SJCRH30 (cell line): ENCODE results near the gene FXYD3. TPM values are rescaled to one million over a fixed set of nuclear protein-coding genes. Genes with fewer than 3 reads are reported as not detected.

ENCODE experiments used
- DNase-seq, 2 experiments: peaks; one replicate each; pipeline ENCODE4 v3.0.0-alpha.2; 2015 to 2020
- H3K27ac ChIP-seq: fragments of 250-450 bp; sonication (Bioruptor Pico); 2 replicates; pipeline ENCODE4 v1.5.1; 2020; ENCODE audit warnings: mild to moderate bottlenecking, moderate library complexity
- H3K27me3 ChIP-seq: fragments of 250-450 bp; sonication (Bioruptor Pico); 2 replicates; pipeline ENCODE4 v1.5.1; 2020; ENCODE audit warnings: mild to moderate bottlenecking, moderate library complexity
- H3K36me3 ChIP-seq: fragments of 250-450 bp; sonication (Bioruptor Pico); 2 replicates; pipeline ENCODE4 v1.5.1; 2020; ENCODE audit warnings: mild to moderate bottlenecking, moderate library complexity
- H3K4me1 ChIP-seq: fragments of 250-450 bp; sonication (Bioruptor Pico); 2 replicates; pipeline ENCODE4 v1.5.1; 2020; ENCODE audit warnings: mild to moderate bottlenecking, moderate library complexity
- H3K4me3 ChIP-seq: fragments of 250-450 bp; sonication (Bioruptor Pico); 2 replicates; pipeline ENCODE4 v1.5.1; 2020; ENCODE audit warnings: mild to moderate bottlenecking, moderate library complexity
- H3K9me3 ChIP-seq: fragments of 250-450 bp; sonication (Bioruptor Pico); replicated peaks from 2 replicates; pipeline ENCODE4 v1.5.1; 2020; ENCODE audit warnings: mild to moderate bottlenecking, moderate library complexity
- total RNA-seq: library from RNA; depleted of rRNA; stranded (reverse); fragments of >200 nt; shearing (Covaris generic); gene quantifications from 2 replicates; pipeline ENCODE4 v1.2.3, GENCODE V29; 2014

FXYD3 gene
- total RNA-seq, 1 experiment from 2014 or later, result not detected

- DNase-seq, result no peak
- no peak overlapping the region for H3K4me3 ChIP-seq
- no peaks in the 10 kb centered on the region for H3K4me1 ChIP-seq
- no peak overlapping the region for H3K27ac ChIP-seq
- peaks cover 5% of the 10 kb centered on the region for H3K9me3 ChIP-seq
- H3K36me3 ChIP-seq, result no peaks in the 10 kb centered on the region
- H3K27me3 ChIP-seq, result peaks cover 11% of the 10 kb centered on the region; the same call in 1 of the 2 replicates
Observed at GRCh38 chr19:35160629-35161433, 45.2 kb downstream of the FXYD3 start.

GRCh38 chr19:35161434-35161743 lies 45.8 kb downstream of the FXYD3 start:
- peaks cover 6% of the 10 kb centered on the region; the same call in 1 of the 2 replicates for H3K27me3 ChIP-seq
- H3K36me3 ChIP-seq, result no peaks in the 10 kb centered on the region
- no peak overlapping the region for H3K4me3 ChIP-seq

GRCh38 chr19:35162471-35163326 lies 47.1 kb downstream of the FXYD3 start:
- Histone ChIP-seq H3K4me3 (no peak overlapping the region), H3K9me3 (peaks cover 5% of the 10 kb centered on the region), H3K36me3 (no peaks in the 10 kb centered on the region), H3K4me1 (no peaks in the 10 kb centered on the region), H3K27me3 (0 out of 2 replicates have a peak, but pooled peaks cover 4% of the 10 kb centered on the region), H3K27ac (no peak overlapping the region)
- DNase-seq, result no peak

More at GRCh38 chr19:35161434-35161743, 45.8 kb downstream of the FXYD3 start:
- H3K27ac ChIP-seq, result no peak overlapping the region
- no peak for DNase-seq
- no peaks in the 10 kb centered on the region for H3K4me1 ChIP-seq
- peaks cover 5% of the 10 kb centered on the region for H3K9me3 ChIP-seq

GRCh38 chr19:35164418-35164817 lies 48.8 kb downstream of the FXYD3 start:
- Histone ChIP-seq H3K9me3 (peaks cover 5% of the 10 kb centered on the region), H3K36me3 (no peaks in the 10 kb centered on the region), H3K4me3 (no peak overlapping the region), H3K27ac (no peak overlapping the region), H3K27me3 (no peaks in the 10 kb centered on the region), H3K4me1 (no peaks in the 10 kb centered on the region)
- DNase-seq, result no peak

GRCh38 chr19:35165200-35166058 lies 49.8 kb downstream of the FXYD3 start:
- Histone ChIP-seq H3K27me3 (no peaks in the 10 kb centered on the region), H3K4me1 (no peaks in the 10 kb centered on the region), H3K27ac (no peak overlapping the region), H3K36me3 (no peaks in the 10 kb centered on the region), H3K4me3 (no peak overlapping the region), H3K9me3 (peaks cover 5% of the 10 kb centered on the region)
- DNase-seq, result no peak

- H3K9me3 ChIP-seq, result peaks cover 5% of the 10 kb centered on the region
Observed at GRCh38 chr19:35166100-35167063, 50.8 kb downstream of the FXYD3 start.

GRCh38 chr19:35167251-35168119 lies 51.9 kb downstream of the FXYD3 start:
- Histone ChIP-seq H3K27me3 (no peaks in the 10 kb centered on the region), H3K36me3 (no peaks in the 10 kb centered on the region), H3K4me1 (no peaks in the 10 kb centered on the region), H3K9me3 (peaks cover 5% of the 10 kb centered on the region), H3K4me3 (no peak overlapping the region), H3K27ac (no peak overlapping the region)
- no peak for DNase-seq

More at GRCh38 chr19:35166100-35167063, 50.8 kb downstream of the FXYD3 start:
- Histone ChIP-seq H3K27ac (no peak overlapping the region), H3K36me3 (no peaks in the 10 kb centered on the region), H3K27me3 (no peaks in the 10 kb centered on the region), H3K4me3 (no peak overlapping the region), H3K4me1 (no peaks in the 10 kb centered on the region)
- no peak for DNase-seq

GRCh38 chr19:35168196-35168595 lies 52.6 kb downstream of the FXYD3 start:
- DNase-seq, result no peak
- H3K27ac ChIP-seq, result no peak overlapping the region
- no peak overlapping the region for H3K4me3 ChIP-seq
- no peaks in the 10 kb centered on the region for H3K36me3 ChIP-seq
- no peaks in the 10 kb centered on the region for H3K4me1 ChIP-seq
- H3K9me3 ChIP-seq, result peaks cover 5% of the 10 kb centered on the region
- H3K27me3 ChIP-seq, result no peaks in the 10 kb centered on the region

- no peak overlapping the region for H3K4me3 ChIP-seq
- H3K9me3 ChIP-seq, result peaks cover 5% of the 10 kb centered on the region
- H3K4me1 ChIP-seq, result no peaks in the 10 kb centered on the region
- no peak for DNase-seq
- no peak overlapping the region for H3K27ac ChIP-seq
- no peaks in the 10 kb centered on the region for H3K36me3 ChIP-seq
- H3K27me3 ChIP-seq, result no peaks in the 10 kb centered on the region
Observed at GRCh38 chr19:35169221-35169995, 53.8 kb downstream of the FXYD3 start.

GRCh38 chr19:35170359-35171061 lies 54.9 kb downstream of the FXYD3 start:
- Histone ChIP-seq H3K27ac (no peak overlapping the region), H3K27me3 (no peaks in the 10 kb centered on the region), H3K4me3 (no peak overlapping the region), H3K9me3 (no peaks in the 10 kb centered on the region), H3K36me3 (no peaks in the 10 kb centered on the region), H3K4me1 (no peaks in the 10 kb centered on the region)
- no peak for DNase-seq

- Histone ChIP-seq H3K4me3 (no peak overlapping the region), H3K9me3 (no peaks in the 10 kb centered on the region), H3K27ac (no peak overlapping the region), H3K27me3 (no peaks in the 10 kb centered on the region), H3K36me3 (no peaks in the 10 kb centered on the region), H3K4me1 (no peaks in the 10 kb centered on the region)
- DNase-seq, result no peak
Observed at GRCh38 chr19:35171730-35172129, 56.1 kb downstream of the FXYD3 start.
